Measurements from ENCODE around the gene TMEM184A. TPM values are rescaled to one million over a fixed set of nuclear protein-coding genes. Genes with fewer than 3 reads are reported as not detected.
A peak's percentile ranks its signal among the peaks of the same experiment; 100 is the strongest.

Gene TMEM184A
- total RNA-seq = not detected in 2 replicates
- long read RNA-seq = 0 reads

DNA sequence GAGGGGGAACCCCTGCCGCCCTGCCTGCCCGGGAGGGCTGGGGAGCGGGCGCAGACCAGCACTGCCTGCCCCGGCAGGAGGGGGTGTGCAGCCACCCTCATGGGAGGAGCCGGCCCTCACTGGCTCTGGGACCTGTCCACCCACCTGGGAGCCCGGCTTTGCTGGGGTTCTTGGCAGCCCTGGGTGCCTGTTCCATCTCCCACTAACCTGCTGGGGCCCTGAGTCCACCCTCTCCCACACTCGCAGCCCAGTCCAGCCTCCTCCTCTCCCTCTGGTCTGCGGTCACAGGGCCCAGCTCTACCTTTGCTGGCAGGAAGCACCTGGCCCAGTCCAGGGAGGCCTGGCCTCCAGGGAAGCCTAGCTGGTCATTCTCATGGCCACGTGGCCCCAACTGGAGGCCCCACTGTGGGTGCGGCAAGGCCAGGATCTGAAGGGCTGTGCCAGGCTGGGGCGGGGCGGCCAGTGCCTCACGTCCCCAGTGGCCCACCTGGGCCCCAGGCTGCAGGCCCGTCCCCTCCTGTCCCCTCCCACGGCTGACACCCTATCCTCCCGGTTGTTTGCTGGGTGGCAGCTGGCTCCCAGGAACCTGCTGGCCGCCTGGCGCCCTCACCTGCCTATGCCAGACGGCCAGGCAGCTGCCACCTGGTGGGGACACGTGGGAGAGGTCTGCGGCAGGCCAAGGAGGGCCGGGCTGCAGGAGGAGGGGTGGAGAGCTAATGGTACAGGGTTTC lies at the start of gene TMEM184A:
TMEM184A (minus strand) TSS at position 393 of the 731 bp plus-strand sequence. CDS start 721 bp downstream, outside the sequence.
- no peak for DNase-seq (ENCODE audit: low read depth, low spot score)
- no peaks in the 10 kb centered on the region for H3K9me3 Mint-ChIP-seq
- no peaks in the 10 kb centered on the region for H3K4me1 Mint-ChIP-seq
- no peaks in the 10 kb centered on the region for H3K27me3 Mint-ChIP-seq (ENCODE audit: low read depth)
- H3K27ac Mint-ChIP-seq (ENCODE audit: unreplicated experiment) = no peak within 1 kb of the TSS
- TF ChIP-seq CTCF (conservative IDR thresholded peaks at IDR 0.05) = peak; percentile 61
- H3K36me3 Mint-ChIP-seq (ENCODE audit: low read depth) = no peaks in the 10 kb centered on the region
- no peak within 1 kb of the TSS for H3K4me3 Mint-ChIP-seq

DNA sequence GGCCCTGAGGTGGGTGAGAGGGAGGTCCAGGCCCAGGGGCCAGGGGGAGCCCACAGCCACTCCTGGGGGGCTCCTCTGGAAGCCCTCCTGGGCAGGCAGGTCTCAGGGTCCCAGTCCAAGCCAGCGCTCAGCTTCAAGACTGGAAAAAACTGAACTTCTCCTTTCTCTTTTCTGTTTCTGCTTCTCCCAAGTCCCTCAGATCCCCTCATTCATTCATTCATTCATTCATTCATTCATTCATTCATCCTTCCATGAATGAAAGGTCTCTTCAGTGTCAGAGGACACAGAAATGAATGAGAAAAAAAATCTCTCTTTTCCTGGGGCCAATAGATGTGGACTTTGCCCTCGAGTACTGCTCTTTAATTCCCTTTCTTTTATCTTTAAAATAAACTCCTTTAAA lies 48.4 kb upstream of the TMEM184A start:
- no peak for TF ChIP-seq CTCF (conservative IDR thresholded peaks at IDR 0.05)
- no peak overlapping the region for H3K27ac Mint-ChIP-seq (ENCODE audit: unreplicated experiment)
- H3K9me3 Mint-ChIP-seq = no peaks in the 10 kb centered on the region
- H3K27me3 Mint-ChIP-seq (ENCODE audit: low read depth) = no peaks in the 10 kb centered on the region
- no peaks in the 10 kb centered on the region for H3K4me1 Mint-ChIP-seq
- H3K36me3 Mint-ChIP-seq (ENCODE audit: low read depth) = no peaks in the 10 kb centered on the region
- H3K4me3 Mint-ChIP-seq = no peak overlapping the region
- DNase-seq (ENCODE audit: low read depth, low spot score) = no peak

- H3K9me3 Mint-ChIP-seq = no peaks in the 10 kb centered on the region
- DNase-seq (ENCODE audit: low read depth, low spot score) = no peak
- no peak overlapping the region for H3K4me3 Mint-ChIP-seq
- H3K27ac Mint-ChIP-seq (ENCODE audit: unreplicated experiment) = no peak overlapping the region
- no peaks in the 10 kb centered on the region for H3K36me3 Mint-ChIP-seq (ENCODE audit: low read depth)
- no peaks in the 10 kb centered on the region for H3K4me1 Mint-ChIP-seq
- H3K27me3 Mint-ChIP-seq (ENCODE audit: low read depth) = no peaks in the 10 kb centered on the region
- TF ChIP-seq CTCF (conservative IDR thresholded peaks at IDR 0.05) = no peak
Observed at GRCh38 chr7:1603346-1604225, 47.6 kb upstream of the TMEM184A start.

DNA sequence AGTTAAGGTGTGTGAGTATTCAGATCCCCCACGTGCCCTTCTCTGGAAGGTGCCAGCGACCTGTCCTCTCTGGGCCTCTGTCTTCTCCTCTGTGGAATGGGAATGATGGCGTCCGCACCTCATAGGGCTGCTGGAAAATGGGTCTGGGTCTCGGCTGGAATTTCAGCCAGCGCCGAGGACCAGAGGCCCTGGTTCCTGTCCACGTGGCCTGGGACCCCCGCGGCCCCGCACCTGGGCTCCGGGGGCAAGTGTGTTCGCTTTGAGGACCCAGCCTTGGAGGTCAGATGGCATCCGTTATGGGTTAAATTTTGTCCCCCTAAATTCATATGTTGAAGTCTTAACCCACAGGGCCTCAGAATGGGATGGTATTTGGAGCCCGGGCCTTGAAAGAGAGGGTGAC lies 46.4 kb upstream of the TMEM184A start:
- Mint-ChIP-seq H3K4me1 (no peaks in the 10 kb centered on the region), H3K27ac (ENCODE audit: unreplicated experiment) (peak overlapping the region; percentile 12), H3K9me3 (no peaks in the 10 kb centered on the region), H3K4me3 (no peak overlapping the region), H3K27me3 (ENCODE audit: low read depth) (no peaks in the 10 kb centered on the region), H3K36me3 (ENCODE audit: low read depth) (no peaks in the 10 kb centered on the region)
- no peak for TF ChIP-seq CTCF (conservative IDR thresholded peaks at IDR 0.05)
- DNase-seq (ENCODE audit: low read depth, low spot score) = no peak

- peak overlapping the region; percentile 12 for H3K27ac Mint-ChIP-seq (ENCODE audit: unreplicated experiment)
- H3K36me3 Mint-ChIP-seq (ENCODE audit: low read depth) = no peaks in the 10 kb centered on the region
- no peak for TF ChIP-seq CTCF (conservative IDR thresholded peaks at IDR 0.05)
- H3K4me1 Mint-ChIP-seq = no peaks in the 10 kb centered on the region
- H3K4me3 Mint-ChIP-seq = no peak overlapping the region
- H3K9me3 Mint-ChIP-seq = no peaks in the 10 kb centered on the region
- no peaks in the 10 kb centered on the region for H3K27me3 Mint-ChIP-seq (ENCODE audit: low read depth)
- DNase-seq (ENCODE audit: low read depth, low spot score) = no peak
Observed at GRCh38 chr7:1601956-1602355, 46.0 kb upstream of the TMEM184A start.

All from neural crest cell (in vitro differentiated cells).